ENCODE results near the gene SEC24C. TPM values are rescaled to one million over a fixed set of nuclear protein-coding genes. Genes with fewer than 3 reads are reported as not detected.
A peak's percentile ranks its signal among the peaks of the same experiment; 100 is the strongest.

SEC24C gene
- total and polyA plus RNA-seq, 2 of the 4 experiments (the other 2 are of a cell fraction): 74.2 to 88.9 TPM

DNA sequence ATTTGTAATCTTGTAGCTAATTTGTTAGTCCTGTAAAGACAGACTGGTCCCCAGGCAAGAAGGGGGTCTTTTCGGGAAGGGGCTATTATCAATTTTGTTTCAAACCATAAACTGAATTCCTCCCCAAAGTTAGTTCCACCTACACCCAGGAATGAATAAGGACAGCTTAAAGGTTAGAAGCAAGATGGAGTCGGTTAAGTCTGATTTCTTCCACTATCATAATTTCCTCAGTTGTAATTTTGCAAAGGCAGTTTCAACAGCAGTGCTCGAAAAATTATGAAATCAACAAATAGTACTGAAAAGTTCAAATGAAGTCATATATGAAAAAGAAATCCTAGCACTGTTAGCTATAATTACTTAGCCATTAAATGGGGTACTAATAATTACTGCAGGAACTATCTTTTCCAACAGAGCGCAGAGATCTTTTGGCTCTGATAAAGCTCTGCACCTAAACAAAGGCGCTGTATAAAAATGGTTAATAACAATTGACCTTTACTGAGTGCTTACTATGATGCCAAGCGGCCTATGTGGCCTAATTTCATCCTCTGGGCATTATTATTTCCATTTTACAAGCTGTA lies 756 bp upstream of the SEC24C start (continued):
- TF ChIP-seq RAD21 (IDR thresholded peaks at IDR 0.05; ENCODE audit: low read length): no peak

- H2BK120ac ChIP-seq (ENCODE audit: low read depth, low read length): peak overlapping the region; percentile 40; the same call in 1 of the 2 replicates
- peak; percentile 70 for ATAC-seq (ENCODE audit: low read depth)
- H3K36me3 ChIP-seq (ENCODE audit: control insufficient read depth, insufficient read depth, low read length): peaks cover 10% of the 10 kb centered on the region
- peak overlapping the region; percentile 89 for H2AFZ ChIP-seq (replicated peaks; ENCODE audit: low read length, poor library complexity)
- peak overlapping the region; percentile 17 for H4K5ac ChIP-seq (ENCODE audit: low read depth, low read length)
- H3K56ac ChIP-seq (ENCODE audit: extremely low read depth, insufficient read depth, low read length): peak overlapping the region; percentile 78
- H2BK20ac ChIP-seq (ENCODE audit: low read depth, low read length): no peak overlapping the region
- dilution Hi-C loops (cut with HindIII; ENCODE audit: low sequenced_read_pairs, unreplicated experiment): no loop called here
- peaks cover 3% of the 10 kb centered on the region; the same call in 1 of the 2 replicates for H3K9me1 ChIP-seq (ENCODE audit: insufficient read depth, low read length)
- H4K91ac ChIP-seq (ENCODE audit: insufficient read depth, low read depth, low read length): peak overlapping the region; percentile 70
- peaks cover 2% of the 10 kb centered on the region; the same call in 1 of the 2 replicates for H3K4me1 ChIP-seq (ENCODE audit: control insufficient read depth, insufficient read depth, low read length)
- H3K4me3 ChIP-seq (ENCODE audit: insufficient read depth, low read depth, low read length): peak overlapping the region; percentile 86
- TF ChIP-seq CHD1 (IDR thresholded peaks at IDR 0.05; ENCODE audit: low read depth, low read length) (no peak), CTCF (conservative IDR thresholded peaks at IDR 0.05; ENCODE audit: low read depth, low read length) (no peak), BHLHE40 (IDR thresholded peaks at IDR 0.05; ENCODE audit: low read depth, low read length) (no peak), MAZ (IDR thresholded peaks at IDR 0.05; ENCODE audit: borderline replicate concordance, low read depth, low read length) (no peak)
- TF ChIP-seq, protein P1, sequence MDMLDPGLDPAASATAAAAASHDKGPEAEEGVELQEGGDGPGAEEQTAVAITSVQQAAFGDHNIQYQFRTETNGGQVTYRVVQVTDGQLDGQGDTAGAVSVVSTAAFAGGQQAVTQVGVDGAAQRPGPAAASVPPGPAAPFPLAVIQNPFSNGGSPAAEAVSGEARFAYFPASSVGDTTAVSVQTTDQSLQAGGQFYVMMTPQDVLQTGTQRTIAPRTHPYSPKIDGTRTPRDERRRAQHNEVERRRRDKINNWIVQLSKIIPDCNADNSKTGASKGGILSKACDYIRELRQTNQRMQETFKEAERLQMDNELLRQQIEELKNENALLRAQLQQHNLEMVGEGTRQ (IDR thresholded peaks at IDR 0.05; ENCODE audit: low read depth, low read length): no peak
- H2AK9ac ChIP-seq (replicated peaks; ENCODE audit: low read depth, low read length, poor library complexity): peak overlapping the region; percentile 99
- H2BK15ac ChIP-seq (ENCODE audit: low read depth, low read length): no peak overlapping the region
- H3K4me2 ChIP-seq (ENCODE audit: low read depth, low read length): peak overlapping the region; percentile 100
- peak overlapping the region; percentile 86 for H3K9ac ChIP-seq (ENCODE audit: low read depth, low read length)
- peak overlapping the region; percentile 95 for H3K27ac ChIP-seq (ENCODE audit: insufficient read depth, low read length)
- H3K18ac ChIP-seq (ENCODE audit: low read depth, low read length): peak overlapping the region; percentile 4; the same call in 1 of the 2 replicates
- H2AK5ac ChIP-seq (ENCODE audit: low read depth, low read length): peak overlapping the region; percentile 65
- H3K14ac ChIP-seq (replicated peaks; ENCODE audit: low read depth, low read length): peak overlapping the region; percentile 82
- no peaks in the 10 kb centered on the region for H3K9me3 ChIP-seq (ENCODE audit: control insufficient read depth, insufficient read depth, low read length)
- ChIA-PET POLR2A (ENCODE audit: unreplicated experiment) (interaction anchor here (0.7 kb wide), 1 partner anchor 37 kb away, joined by 4 read pairs; the partner anchor contains the start of gene CHCHD1), CTCF (interaction anchor here (1.8 kb wide), 1 partner anchor 21 kb away, joined by 4 read pairs; no protein-coding TSS in a partner anchor)
- peak overlapping the region; percentile 54; the same call in 1 of the 2 replicates for H3K23ac ChIP-seq (ENCODE audit: low read depth, low read length)
- peak overlapping the region; percentile 61 for H2BK5ac ChIP-seq (ENCODE audit: low read depth, low read length, poor library complexity, severe bottlenecking)
- WGBS, 2 experiments (ENCODE audit: extremely low coverage in 2 of 2, insufficient read length in 1 of 2): 0% methylated on average over 3 of the region's 10 CpGs; no CpG with 5 or more reads in 1 of the 2 experiments
- no peaks in the 10 kb centered on the region for H3K27me3 ChIP-seq (ENCODE audit: control insufficient read depth, insufficient read depth, low read length)
- peaks cover 25 to 67% of the 10 kb centered on the region in 2 experiments for H3K79me1 ChIP-seq (ENCODE audit: low read depth in 1 of 2, low read length in 2 of 2)
- peaks cover 7% of the 10 kb centered on the region; the same call in 1 of the 2 replicates for H4K20me1 ChIP-seq (ENCODE audit: insufficient read depth, low read length)
- in situ Hi-C loops (cut with MboI; ENCODE audit: low sequenced_read_pairs): no loop called here
- H3K4ac ChIP-seq (ENCODE audit: low read depth, low read length): peak overlapping the region; percentile 83
- peak; percentile 58 for DNase-seq
- intact Hi-C loops (cut with micrococcal nuclease): loop anchor here (1.0 to 10.0 kb wide), 3 partner anchors 28 to 220 kb away; a partner anchor contains a TSS
- H4K8ac ChIP-seq (ENCODE audit: low read depth in 2 of 2, low read length in 2 of 2): peak overlapping the region; percentile 85 to 95
- BruUV-seq (replicated peaks): TSS peak; percentile 36
Measured at GRCh38 chr10:73744664-73744975, 448 bp downstream of the SEC24C start.

Measured in IMR-90 (cell line).